NCI-H82 (cell line): ENCODE data around the gene ARHGAP4.

Experiments
- DNase-seq: peaks from one replicate; lab custom pipeline; 2025; lab: John Stamatoyannopoulos, UW

ARHGAP4 gene

GRCh38 chrX:153925739-153926551, at the start of gene ARHGAP4:
TSS of gene ARHGAP4 (minus strand) at chrX:153926264. CDS start at chrX:153926202, 62 bp downstream.
- DNase-seq = peak; percentile 43

- DNase-seq = no peak
Observed at GRCh38 chrX:153974726-153975286, 48.7 kb upstream of the ARHGAP4 start.

- no peak for DNase-seq
Observed at GRCh38 chrX:153974003-153974725, 48.1 kb upstream of the ARHGAP4 start.

DNA sequence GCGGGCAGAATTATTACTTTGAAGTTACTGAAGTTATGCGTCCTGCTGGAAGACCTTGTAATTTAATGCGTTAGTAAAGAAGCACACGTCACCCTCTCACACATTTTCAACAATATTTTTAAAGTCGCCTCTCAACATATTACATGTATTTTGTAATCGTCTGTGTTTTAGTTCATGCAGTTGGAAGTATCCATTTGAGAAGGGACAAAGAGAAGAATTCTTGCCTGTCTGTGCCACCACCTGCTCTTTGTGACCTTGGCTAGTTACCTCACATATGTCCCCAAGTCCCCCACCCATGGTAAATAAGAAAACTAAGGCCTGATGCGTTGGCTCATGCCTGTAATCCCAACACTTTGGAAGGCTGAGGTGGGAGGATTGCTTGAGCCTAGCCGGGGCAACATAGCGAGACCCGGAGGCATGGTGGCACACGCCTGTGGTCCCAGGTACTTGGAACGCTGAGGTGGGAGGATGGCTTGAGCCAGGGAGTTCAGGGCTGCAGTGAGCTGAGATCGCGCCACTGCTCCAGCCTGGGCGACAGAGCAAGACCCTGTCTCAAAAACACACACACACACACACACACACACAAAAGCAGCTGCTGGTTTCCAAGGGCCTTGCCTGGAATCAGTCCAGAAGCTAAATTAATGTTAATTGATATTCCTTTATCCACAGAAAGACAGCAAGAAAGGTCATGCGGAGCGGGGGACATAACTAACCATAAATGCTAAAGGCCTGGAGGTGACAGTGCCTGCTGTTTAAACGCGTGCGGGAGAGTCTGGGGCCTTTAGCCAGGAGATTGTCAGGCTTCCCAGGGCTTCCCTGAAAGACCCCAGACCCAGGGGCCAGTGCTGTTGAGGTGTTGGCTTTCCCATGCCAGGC, 47.3 kb upstream of the ARHGAP4 start:
- peak; percentile 41 for DNase-seq

DNA sequence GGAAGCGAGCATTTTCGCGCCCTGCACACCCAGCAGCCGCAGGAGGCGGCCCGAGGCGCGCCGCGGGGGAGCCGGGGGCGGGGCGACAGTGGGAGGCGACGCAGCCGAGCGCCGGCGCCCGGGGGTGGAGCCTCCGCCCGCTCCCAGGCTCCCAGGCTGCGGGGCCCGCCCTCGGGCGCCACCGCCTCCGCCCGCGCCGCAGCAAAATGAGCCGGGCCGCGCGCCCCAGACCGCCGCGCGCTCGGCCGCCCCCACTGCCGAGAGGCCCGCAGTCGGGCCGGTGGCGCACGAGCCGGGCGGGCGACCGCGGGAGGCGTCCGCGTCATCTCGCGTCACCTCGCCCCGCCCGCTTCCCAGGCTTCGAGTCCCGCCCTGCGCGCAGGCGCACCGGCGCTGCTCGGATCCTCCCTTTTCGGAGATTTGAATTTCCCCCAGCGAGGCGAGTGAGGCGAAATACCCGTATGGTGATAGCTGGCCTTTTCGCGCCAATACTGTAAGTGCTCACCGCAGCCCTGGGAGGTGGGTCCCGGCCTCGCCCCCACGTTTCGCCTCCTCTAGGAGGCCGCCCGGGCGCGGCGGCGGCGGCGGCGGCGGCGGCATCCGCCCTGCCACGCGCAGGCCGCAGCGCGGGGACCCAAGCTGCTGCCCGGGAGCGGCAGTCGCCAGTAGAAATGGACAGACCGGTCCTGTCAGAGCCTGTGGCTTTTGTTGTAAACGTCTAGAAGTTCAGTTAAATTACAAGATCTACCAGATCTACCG, 46.5 kb upstream of the ARHGAP4 start, which contains the start of gene TMEM187:
TMEM187 (plus strand) TSS at position 387 of the 759 bp plus-strand sequence. CDS start 9,309 bp downstream, outside the sequence.
- DNase-seq = peak; percentile 96

DNA sequence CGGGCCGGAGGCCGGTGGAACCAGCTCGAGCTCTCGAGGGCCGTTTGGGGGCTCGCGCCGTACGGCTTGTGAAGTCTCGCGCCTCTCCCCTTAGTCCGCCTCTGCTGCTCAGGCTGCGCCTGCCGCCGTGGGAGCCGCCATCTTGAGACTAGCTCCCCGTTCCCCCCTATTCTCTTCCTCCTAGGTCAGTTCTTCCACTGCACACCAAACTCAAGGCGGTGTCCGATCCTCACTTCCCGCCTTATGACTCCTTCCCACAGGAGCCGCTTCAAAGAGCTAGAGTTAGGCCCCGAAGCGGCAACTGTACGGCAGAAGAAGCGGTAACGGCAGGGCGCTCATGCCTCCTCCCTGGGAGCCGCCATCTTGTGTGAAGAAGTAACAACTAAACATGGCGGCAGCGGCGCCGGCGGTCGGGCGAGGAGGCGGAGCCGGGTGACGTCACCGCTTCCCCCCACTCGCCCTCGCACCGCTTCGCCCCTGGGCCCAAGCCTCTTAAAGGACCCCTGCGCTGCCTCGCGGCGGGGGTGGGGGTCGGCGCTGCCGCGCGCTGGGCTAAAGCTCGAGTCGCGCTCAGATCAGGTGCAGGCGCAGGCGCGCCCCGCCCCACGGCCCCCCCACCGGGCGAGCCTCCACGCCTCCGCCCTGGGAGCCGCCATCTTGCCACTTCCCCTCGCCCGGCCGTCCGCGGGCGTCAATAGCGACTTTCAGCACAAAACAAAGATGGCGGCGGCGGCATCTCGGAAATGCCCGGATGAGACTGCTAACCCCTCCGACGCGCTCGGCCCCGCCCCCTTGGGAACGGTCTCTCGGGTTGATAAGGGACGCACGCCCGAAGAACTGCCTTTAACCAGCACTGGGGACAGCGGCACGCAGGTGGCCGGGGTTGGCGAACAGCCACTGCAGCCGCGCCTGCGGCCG, 45.6 kb upstream of the ARHGAP4 start, which contains the start of gene HCFC1:
HCFC1 (minus strand) TSS at position 369 of the 918 bp plus-strand sequence. CDS start 978 bp downstream, outside the sequence.
- DNase-seq = peak; percentile 98

DNA sequence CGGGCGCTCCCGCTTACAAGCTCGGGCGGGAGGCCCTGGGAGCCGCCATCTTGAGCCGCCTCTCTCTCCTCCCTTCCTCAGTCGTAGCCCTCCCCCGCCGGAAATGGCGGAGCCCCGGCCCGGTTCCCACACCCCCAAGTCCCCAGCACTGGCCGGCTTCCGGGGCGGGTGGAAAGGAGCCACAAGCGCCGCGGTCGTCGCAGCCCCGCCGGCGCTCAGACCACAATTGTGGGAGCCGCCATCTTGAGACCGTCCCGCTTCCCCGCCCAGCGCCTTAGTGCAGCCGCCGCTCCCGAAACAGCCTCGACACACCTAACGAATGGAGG, 45.0 kb upstream of the ARHGAP4 start:
- peak; percentile 90 for DNase-seq

GRCh38 chrX:153970357-153971123, 44.5 kb upstream of the ARHGAP4 start:
- DNase-seq = peak; percentile 91

DNA sequence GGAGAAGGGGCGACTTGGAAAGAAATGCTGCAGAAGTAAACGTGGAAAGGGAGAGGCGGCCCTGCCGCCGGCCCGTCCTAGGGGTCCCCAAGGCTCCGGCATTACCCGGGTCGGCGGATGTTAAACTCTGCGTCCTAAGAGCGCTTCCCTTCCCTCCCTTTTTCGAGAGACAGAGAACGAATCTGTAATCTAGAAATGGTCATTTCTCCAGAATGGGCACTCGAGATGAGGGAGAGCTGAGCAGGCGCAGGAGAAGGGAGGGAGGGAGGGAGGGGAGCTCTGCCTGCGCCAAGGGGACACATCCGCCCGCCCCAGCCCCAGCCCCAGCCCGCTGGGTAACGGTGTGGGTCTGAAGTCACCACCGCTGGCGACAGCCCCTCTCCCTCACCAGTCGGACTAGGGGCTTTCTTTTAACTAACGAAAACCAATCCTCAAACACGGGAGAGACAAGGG, 43.9 kb upstream of the ARHGAP4 start:
- DNase-seq = no peak

DNA sequence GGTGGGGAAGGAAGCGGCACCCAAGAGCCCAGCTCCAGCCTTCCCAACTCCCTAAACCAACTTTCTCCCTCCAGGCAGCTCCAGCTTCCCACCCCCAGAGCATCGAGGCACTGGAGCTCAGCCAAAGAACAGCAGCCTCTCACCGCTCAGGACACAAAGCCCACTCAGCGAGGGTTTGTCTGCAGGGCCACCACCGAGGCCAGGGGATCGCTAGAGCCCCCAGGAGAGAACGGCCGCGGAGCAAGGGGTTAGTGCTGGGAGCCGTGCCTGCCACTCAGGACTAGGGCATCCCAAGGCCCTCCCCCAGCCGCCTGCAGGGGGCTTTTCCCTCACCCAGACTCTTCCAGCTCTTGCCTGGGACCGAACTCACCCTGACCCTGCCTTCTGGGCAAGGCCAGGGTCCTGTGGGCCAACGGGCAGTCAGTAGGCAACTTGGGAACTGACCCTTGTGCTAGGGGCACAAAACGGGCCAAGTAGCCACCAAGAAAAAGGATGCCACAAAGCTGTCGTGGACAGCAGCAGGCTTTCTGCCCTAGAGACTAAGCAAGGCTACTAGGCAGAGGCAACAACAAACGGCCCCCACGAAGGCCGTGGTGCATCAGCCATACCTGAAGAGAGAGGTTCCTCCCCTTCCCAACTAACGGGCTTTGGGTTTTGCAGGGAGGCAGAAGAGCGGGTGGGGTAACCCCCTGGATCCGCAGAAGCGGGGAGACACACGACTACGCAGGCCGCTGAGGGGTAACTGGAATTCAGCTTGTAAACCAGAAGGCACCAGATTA, 43.2 kb upstream of the ARHGAP4 start:
- peak; percentile 50 for DNase-seq

- DNase-seq = peak; percentile 71
Observed at GRCh38 chrX:153968754-153969124, 42.7 kb upstream of the ARHGAP4 start.

DNA sequence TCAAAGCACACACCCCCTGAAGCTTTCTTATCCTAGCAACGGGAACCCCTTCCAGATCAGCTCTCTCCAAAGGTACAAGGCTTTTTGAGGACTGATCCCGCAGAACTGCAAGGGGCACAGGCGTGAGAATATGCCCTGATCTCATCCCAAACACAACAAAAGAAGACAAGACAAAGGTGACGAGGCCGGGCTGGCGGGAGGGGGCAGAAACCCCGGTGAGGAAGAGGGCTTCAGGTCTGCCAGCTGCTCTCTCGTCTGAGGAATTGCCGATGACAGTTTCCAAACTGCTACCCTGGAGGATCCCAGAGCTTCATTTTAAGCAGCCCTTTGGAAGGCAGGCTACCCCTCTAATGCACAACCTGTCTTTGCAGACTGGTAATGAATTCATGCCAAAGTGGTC, 42.2 kb upstream of the ARHGAP4 start:
- DNase-seq = no peak

GRCh38 chrX:153967536-153968224, 41.6 kb upstream of the ARHGAP4 start:
- DNase-seq = no peak

DNA sequence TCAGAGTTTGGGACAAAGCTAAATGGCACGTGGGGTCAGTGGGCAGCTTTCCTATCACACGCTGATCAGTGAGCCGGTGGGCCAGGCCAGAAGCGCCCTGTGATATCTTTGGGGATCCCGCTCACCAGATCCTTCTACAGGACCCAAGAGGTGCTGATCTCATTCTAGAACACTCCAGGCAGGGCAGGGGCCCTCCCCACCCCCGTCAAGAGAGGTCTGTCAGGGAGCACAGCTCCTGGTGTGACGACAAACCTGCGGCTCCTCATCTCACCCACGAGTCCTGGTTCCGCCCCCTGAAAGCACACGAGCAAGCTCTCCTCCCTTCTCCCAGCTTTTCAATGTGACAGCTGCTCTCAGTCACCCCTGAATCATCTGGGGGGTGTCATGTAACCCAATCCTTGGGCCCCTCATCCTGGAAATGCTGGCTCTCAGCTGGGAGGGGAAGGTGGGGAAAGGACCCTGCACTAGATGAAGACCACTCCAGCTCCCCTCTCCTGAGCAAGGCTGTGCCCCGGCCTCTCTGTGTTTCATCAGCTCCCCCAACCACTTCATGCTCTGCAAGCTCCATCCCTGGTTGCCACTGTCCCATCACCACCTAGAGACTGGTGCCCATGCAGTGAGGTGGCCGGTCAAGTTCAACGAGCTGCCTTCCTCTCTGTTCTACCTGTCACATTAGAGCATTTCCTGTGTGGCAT, 40.9 kb upstream of the ARHGAP4 start:
- no peak for DNase-seq

DNA sequence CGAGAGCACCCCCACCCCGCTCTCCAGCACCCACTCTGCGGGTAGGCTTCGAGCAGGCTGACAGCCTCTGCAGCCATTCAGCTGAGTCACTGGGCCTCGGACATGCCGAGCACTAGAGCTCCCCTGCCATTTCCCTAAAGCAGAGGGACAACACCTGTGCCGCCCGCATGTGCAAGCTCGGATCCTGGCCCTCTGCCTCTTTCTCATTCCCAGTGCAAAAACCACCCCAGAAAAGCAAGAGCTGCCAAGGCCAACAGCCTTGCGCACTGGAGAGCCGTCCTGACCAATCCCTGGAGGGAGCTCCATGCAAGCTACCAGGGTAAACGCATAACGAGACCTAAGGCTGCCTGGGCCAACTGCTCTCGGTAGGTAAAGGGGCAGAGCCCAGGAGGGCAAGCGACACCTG, 40.2 kb upstream of the ARHGAP4 start:
- DNase-seq = no peak

GRCh38 chrX:153965406-153965805, 39.3 kb upstream of the ARHGAP4 start:
- no peak for DNase-seq

DNA sequence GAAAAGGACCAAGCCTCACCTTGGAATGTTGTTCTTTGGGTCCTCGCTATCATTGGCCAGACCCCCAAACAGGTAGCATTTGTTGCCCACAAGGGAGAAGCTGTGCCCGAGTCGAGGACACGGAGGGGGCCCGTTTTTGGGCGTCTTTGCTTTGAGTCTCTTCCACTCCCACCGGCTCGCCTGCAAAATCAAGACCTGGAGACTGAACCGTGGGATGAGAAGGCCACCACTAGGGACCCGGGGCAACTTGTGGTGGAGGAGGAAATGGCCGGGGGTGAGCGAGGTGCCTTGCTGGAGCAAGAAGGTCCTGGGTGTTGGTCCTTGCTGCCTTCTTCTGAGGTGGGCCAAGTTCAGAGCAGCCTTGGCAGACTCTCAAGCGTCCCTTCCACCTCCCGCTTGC, 38.0 kb upstream of the ARHGAP4 start:
- no peak for DNase-seq
